Subcutaneous adipose tissue (tissue), 4 donors: Measurements from ENCODE around the gene BRSK2. TPM values are rescaled to one million over a fixed set of nuclear protein-coding genes. Genes with fewer than 3 reads are reported as not detected.

Source experiments
- CTCF ChIP-seq: fragments of 450-650 bp; IDR thresholded peaks from one replicate; pipeline ENCODE4 v1.5.1; 2016; ENCODE audit warnings: low read depth, mild to moderate bottlenecking, control low read depth, antibody characterized with exemption, moderate library complexity
- total RNA-seq, 4 donors: library from RNA; depleted of rRNA; stranded (reverse); fragments of >200 nt; gene quantifications; one replicate each; pipeline ENCODE4 v1.1.0, GENCODE V29; 2016

Gene BRSK2
- total RNA-seq, 4 donors from 2014 or later, result 0.22 to 0.49 TPM; not detected in 2

GRCh38 chr11:1346669-1347390 is 42.9 kb upstream of the BRSK2 start:
- no peak for TF ChIP-seq CTCF

DNA sequence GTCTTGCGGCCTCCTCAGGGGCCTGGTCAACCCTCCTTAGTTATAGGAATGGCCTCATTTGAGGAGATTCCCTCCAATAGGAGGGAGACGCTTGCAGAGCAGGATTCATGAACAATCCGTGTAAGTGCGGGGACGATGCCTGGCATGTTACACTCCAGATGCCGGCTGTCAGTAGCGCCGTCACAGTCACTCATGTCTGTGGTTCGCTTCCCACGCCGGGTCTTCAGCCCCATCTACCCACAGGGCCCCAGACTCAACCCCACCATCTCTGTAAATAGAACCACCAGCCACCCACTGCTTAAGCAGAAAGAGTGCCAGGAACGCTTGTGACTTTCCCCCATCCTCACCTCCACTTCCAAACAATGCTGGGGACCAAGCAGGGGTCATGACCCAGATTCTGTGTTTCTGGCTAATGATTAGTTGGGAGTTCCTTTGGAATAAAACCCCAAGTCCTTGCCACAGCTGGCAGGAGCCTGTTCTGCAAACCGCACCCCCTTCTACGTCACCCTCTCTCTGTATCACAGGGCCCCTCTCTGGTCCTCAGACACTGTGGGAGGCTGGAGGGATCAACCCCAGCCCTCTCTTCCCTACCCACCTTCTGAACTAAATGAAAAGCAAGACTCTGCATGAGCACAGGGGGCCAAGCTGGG is 41.5 kb upstream of the BRSK2 start:
- no peak for TF ChIP-seq CTCF

GRCh38 chr11:1348796-1349326 is 40.9 kb upstream of the BRSK2 start:
- no peak for TF ChIP-seq CTCF

DNA sequence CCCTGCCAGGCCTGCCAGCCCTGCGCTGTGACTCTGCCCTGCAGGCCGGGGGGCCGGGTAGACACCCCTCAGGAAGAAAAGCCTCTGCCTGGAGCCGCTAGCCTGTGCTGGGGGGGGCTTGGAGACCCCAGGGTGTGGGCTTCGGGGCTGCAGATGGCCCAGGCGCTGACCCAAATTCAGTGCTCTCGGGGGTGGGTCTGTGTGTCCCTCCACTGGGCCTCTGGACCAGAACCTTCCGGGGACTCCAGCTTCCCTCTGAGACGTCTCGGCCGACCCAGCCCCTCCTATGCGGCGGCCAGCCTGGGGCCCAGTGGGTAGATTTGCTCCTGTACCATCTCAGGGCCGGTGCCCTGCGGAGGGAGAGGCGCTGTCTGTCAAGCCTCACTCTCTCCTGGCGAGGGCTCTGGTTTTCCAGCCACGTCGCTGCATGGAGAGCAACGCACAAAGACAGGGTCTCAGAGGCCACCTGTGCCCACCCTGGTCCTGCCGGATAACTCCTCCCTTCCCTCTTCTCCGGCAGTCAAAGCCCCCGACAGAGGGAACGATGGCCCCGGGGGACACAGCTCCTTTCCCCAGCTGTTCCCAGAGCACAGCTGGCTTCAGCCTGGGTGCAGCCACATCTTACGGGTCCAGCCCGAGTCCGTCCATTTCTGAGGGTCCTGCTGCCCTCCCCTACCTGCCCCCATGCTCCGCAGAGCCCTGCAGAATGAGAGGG is 40.2 kb upstream of the BRSK2 start:
- TF ChIP-seq CTCF, result no peak

DNA sequence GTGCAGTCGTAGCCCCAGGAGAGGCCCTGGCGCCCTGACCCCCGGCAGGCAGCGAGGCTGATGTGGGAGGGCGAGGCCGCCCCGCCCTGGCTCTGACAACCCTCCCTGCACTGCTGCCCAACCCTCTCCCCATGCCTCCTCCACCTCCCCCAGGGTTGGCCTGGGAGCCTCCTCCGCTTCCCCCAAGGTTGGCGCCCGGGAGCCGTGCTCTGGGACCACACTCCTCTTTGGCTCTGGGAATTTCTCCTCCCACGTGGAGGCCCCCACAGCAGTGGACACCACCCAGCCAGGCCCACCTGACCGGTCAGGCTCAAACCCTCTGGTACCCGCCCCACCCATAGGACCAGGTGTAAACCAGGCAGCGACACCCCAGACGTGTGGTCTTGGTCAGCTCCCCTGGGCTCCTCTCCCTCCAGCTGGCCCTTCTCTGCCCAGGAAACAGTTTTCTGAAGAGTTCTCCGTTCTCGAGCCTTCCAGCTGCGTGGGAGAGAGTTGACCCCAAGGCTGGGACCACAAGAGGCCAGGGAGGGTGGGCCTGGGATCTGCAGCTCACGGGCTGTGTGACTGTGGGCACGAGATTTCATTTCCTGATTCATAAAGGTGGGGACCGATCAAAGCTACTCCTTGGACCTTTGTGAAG is 39.5 kb upstream of the BRSK2 start:
- TF ChIP-seq CTCF, result no peak

- no peak for TF ChIP-seq CTCF
Measured at GRCh38 chr11:1351278-1351937, 38.3 kb upstream of the BRSK2 start.
